GM19238 (cell line): ENCODE measurements around the gene DCUN1D1.

Experiments used
- DNase-seq: peaks from one replicate; pipeline ENCODE4 v3.0.0; 2011; ENCODE audit warnings: low spot score; ENCODE audit not compliant: insufficient read length

The DCUN1D1 gene

GRCh38 chr3:182892226-182892625 is 88.1 kb downstream of the DCUN1D1 start:
- no peak for DNase-seq

DNA sequence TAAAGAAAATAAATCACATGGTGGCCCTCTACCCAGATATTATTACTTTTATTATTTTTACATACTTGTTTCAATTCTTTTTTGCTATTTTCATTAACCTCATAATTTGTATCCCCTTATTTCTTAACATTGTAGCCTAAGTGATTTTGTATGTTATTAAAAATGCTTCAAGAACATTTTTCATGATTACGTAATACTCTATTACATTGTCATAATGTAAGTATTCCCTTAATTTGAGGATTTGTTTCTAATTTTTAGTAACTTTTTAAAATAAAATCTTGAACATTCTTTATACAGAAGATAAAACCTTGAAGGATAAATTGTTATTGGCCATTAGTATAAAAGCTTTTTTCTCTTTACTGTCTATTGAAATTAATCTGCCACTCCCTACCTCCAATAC is 89.0 kb downstream of the DCUN1D1 start:
- no peak for DNase-seq

DNA sequence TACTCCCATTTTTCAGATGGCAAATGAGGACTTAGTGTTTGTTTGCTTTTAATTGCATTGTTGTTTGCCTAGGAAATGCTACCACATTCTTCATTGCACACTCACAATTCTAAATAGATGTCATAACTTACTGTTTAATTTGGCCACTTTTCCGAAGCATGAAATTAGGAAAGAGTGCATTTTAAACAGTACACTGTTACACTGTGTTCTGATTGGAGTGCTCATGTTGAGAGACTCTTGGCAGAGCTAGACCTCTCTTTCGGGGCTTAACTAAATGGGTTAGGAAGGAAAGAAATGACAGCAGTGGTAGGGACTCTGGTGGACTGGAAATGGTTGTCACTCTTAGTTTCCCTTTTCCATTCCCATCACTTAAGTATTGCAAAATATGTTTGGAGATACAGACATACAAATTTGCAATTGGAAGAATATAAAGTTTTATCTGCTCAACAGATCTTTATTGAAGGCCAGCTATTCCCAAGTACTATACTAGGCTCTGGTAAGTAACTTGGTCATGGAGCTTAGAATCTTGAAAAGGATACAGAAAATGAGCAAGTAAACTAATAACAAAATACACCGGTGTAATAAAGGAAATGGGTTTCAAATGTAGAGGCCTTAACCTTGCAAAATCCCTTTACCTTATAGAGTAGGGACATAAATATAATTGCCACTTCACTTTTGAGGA is 90.2 kb downstream of the DCUN1D1 start:
- DNase-seq, result no peak
